ENCODE results near the gene ZNF784. TPM values are rescaled to one million over a fixed set of nuclear protein-coding genes. Genes with fewer than 3 reads are reported as not detected.

ZNF784 gene
- total and polyA plus RNA-seq, 2 experiments from 2014 or later, result 13.3 to 15.1 TPM

GRCh38 chr19:55605637-55606470, 18.5 kb downstream of the ZNF784 start, which contains the start of gene ZNF865:
Gene ZNF865 (plus strand): TSS chr19:55605647. CDS start chr19:55613619, 7,972 bp downstream.
- peak; percentile 90 to 92 for DNase-seq (ENCODE audit: low read depth in 1 of 2, low spot score in 1 of 2)
- Histone ChIP-seq H3K27me3 (no peaks in the 10 kb centered on the region), H3K27ac (peak within 1 kb of the TSS; percentile 97), H3K4me3 (peak within 1 kb of the TSS; percentile 94), H3K4me1 (ENCODE audit: low read depth) (peaks cover 6% of the 10 kb centered on the region), H3K36me3 (no peaks in the 10 kb centered on the region), H3K9me3 (ENCODE audit: low read depth) (no peaks in the 10 kb centered on the region)
- TF ChIP-seq CTCF (IDR thresholded peaks at IDR 0.05; ENCODE audit: low read depth, low read length), result peak; percentile 78

GRCh38 chr19:55605207-55605636, 19.1 kb downstream of the ZNF784 start:
- Histone ChIP-seq H3K27ac (peak overlapping the region; percentile 97), H3K27me3 (no peaks in the 10 kb centered on the region), H3K4me3 (peak overlapping the region; percentile 94), H3K9me3 (ENCODE audit: low read depth) (no peaks in the 10 kb centered on the region), H3K36me3 (no peaks in the 10 kb centered on the region), H3K4me1 (ENCODE audit: low read depth) (peaks cover 6% of the 10 kb centered on the region)
- TF ChIP-seq CTCF (IDR thresholded peaks at IDR 0.05; ENCODE audit: low read depth, low read length), result no peak
- peak; percentile 98 to 99 for DNase-seq (ENCODE audit: low read depth in 1 of 2, low spot score in 1 of 2)

GRCh38 chr19:55603581-55604292, 20.6 kb downstream of the ZNF784 start:
- H3K9me3 ChIP-seq (ENCODE audit: low read depth), result no peaks in the 10 kb centered on the region
- H3K36me3 ChIP-seq, result no peaks in the 10 kb centered on the region
- no peak for TF ChIP-seq CTCF (IDR thresholded peaks at IDR 0.05; ENCODE audit: low read depth, low read length)
- peak overlapping the region; percentile 97 for H3K27ac ChIP-seq
- H3K4me3 ChIP-seq, result no peak overlapping the region
- H3K4me1 ChIP-seq (ENCODE audit: low read depth), result peaks cover 6% of the 10 kb centered on the region
- no peak for DNase-seq (ENCODE audit: low read depth in 1 of 2, low spot score in 1 of 2)
- H3K27me3 ChIP-seq, result no peaks in the 10 kb centered on the region

- H3K27me3 ChIP-seq, result no peaks in the 10 kb centered on the region
- no peak for DNase-seq (ENCODE audit: low read depth in 1 of 2, low spot score in 1 of 2)
- no peaks in the 10 kb centered on the region for H3K9me3 ChIP-seq (ENCODE audit: low read depth)
- peaks cover 6% of the 10 kb centered on the region for H3K4me1 ChIP-seq (ENCODE audit: low read depth)
- H3K36me3 ChIP-seq, result no peaks in the 10 kb centered on the region
- no peak overlapping the region for H3K4me3 ChIP-seq
- H3K27ac ChIP-seq, result peak overlapping the region; percentile 97
- TF ChIP-seq CTCF (IDR thresholded peaks at IDR 0.05; ENCODE audit: low read depth, low read length), result no peak
Measured at GRCh38 chr19:55603115-55603514, 21.3 kb downstream of the ZNF784 start.

- Histone ChIP-seq H3K4me1 (ENCODE audit: low read depth) (peaks cover 6% of the 10 kb centered on the region), H3K27me3 (no peaks in the 10 kb centered on the region), H3K36me3 (no peaks in the 10 kb centered on the region), H3K27ac (no peak overlapping the region), H3K9me3 (ENCODE audit: low read depth) (no peaks in the 10 kb centered on the region), H3K4me3 (no peak overlapping the region)
- no peak for TF ChIP-seq CTCF (IDR thresholded peaks at IDR 0.05; ENCODE audit: low read depth, low read length)
- DNase-seq (ENCODE audit: low read depth in 1 of 2, low spot score in 1 of 2), result no peak
Measured at GRCh38 chr19:55602104-55603001, 22.0 kb downstream of the ZNF784 start.
